CD14-positive monocyte (primary cell): ENCODE results near the gene CNTN6. TPM values are rescaled to one million over a fixed set of nuclear protein-coding genes. Genes with fewer than 3 reads are reported as not detected.

ENCODE experiments used
- DNase-seq, 3 donors: peaks; one replicate each; pipeline ENCODE4 v3.0.0-alpha.2; 2011 to 2022
- H2AFZ ChIP-seq: 2 replicates; pipeline ENCODE4 v1.6.0; 2012; ENCODE audit warnings: mild to moderate bottlenecking, low read depth, low read length, inconsistent platforms; ENCODE audit not compliant: insufficient read depth, poor library complexity, severe bottlenecking
- H3K27ac ChIP-seq, 2 donors: 1 replicate in 1 of 2; 2 replicates in 1 of 2; pipeline ENCODE4 v1.5.1; 2012 to 2013; ENCODE audit warnings: low read length in 2 of 2, control low read depth in 1 of 2, inconsistent platforms in 1 of 2, low read depth in 1 of 2, mild to moderate bottlenecking in 1 of 2
- H3K27me3 ChIP-seq, 2 donors: one replicate each; pipeline versions ENCODE4 v1.6.0 to v1.6.1; 2011 to 2013; ENCODE audit warnings: low read length in 2 of 2; ENCODE audit not compliant: control insufficient read depth in 2 of 2, insufficient read depth in 2 of 2
- H3K36me3 ChIP-seq, 2 donors: replicated peaks in 1 of 2; 1 replicate in 1 of 2; 2 replicates in 1 of 2; pipeline versions ENCODE4 v1.5.1 to v1.6.1; 2012 to 2013; ENCODE audit warnings: low read length in 2 of 2, control low read depth in 1 of 2, inconsistent platforms in 1 of 2, mild to moderate bottlenecking in 1 of 2; ENCODE audit not compliant: insufficient read depth in 2 of 2, control insufficient read depth in 1 of 2
- H3K4me1 ChIP-seq, 2 donors: 1 replicate in 1 of 2; 2 replicates in 1 of 2; pipeline versions ENCODE4 v1.5.1 to v1.6.1; 2012 to 2013; ENCODE audit warnings: low read length in 2 of 2, control low read depth in 1 of 2, inconsistent platforms in 1 of 2, mild to moderate bottlenecking in 1 of 2, moderate library complexity in 1 of 2; ENCODE audit not compliant: insufficient read depth in 2 of 2, control insufficient read depth in 1 of 2
- H3K4me2 ChIP-seq: replicated peaks from 2 replicates; pipeline ENCODE3; 2012; ENCODE audit warnings: low read length, moderate library complexity, mild to moderate bottlenecking; ENCODE audit not compliant: poor library complexity, severe bottlenecking; ENCODE audit errors: extremely low read depth
- H3K4me3 ChIP-seq, 3 experiments: fragments of 200-600 bp in 1 of 3; sonication (generic) in 1 of 3; replicated peaks in 1 of 3; 1 replicate in 2 of 3; 2 replicates in 1 of 3; pipeline ENCODE4 v1.5.1; 2011 to 2013; ENCODE audit warnings: low read length in 3 of 3, mild to moderate bottlenecking in 3 of 3, control low read depth in 2 of 3, low read depth in 2 of 3, inconsistent platforms in 1 of 3, moderate library complexity in 1 of 3
- H3K79me2 ChIP-seq: 2 replicates; pipeline ENCODE4 v1.6.0; 2012; ENCODE audit warnings: mild to moderate bottlenecking, control low read depth, inconsistent platforms, low read length, moderate library complexity; ENCODE audit not compliant: insufficient read depth
- H3K9ac ChIP-seq: 2 replicates; pipeline ENCODE4 v1.6.0; 2017; ENCODE audit warnings: low read length, mild to moderate bottlenecking; ENCODE audit not compliant: insufficient read depth, poor library complexity, severe bottlenecking
- H3K9me3 ChIP-seq, 2 donors: replicated peaks in 1 of 2; 1 replicate in 1 of 2; 2 replicates in 1 of 2; pipeline versions ENCODE4 v1.5.1 to v1.6.1; 2012 to 2013; ENCODE audit warnings: low read length in 2 of 2, control low read depth in 1 of 2; ENCODE audit not compliant: control insufficient read depth in 1 of 2, insufficient read depth in 1 of 2
- H4K20me1 ChIP-seq: 2 replicates; pipeline ENCODE4 v1.6.0; 2012; ENCODE audit warnings: mild to moderate bottlenecking, low read length, control low read depth, moderate library complexity; ENCODE audit not compliant: insufficient read depth
- H3K27ac Mint-ChIP-seq, 7 donors: one replicate each; pipeline ENCODE4 v1.8.0; 2020; ENCODE audit warnings: mild to moderate bottlenecking in 7 of 7, mixed read lengths in 7 of 7, moderate library complexity in 6 of 7, inconsistent platforms in 2 of 7
- H3K27me3 Mint-ChIP-seq, 3 donors: one replicate each; pipeline ENCODE4 v1.8.0; 2021 to 2022; ENCODE audit warnings: low read depth in 3 of 3, mild to moderate bottlenecking in 3 of 3, mixed read lengths in 3 of 3, moderate library complexity in 3 of 3, inconsistent platforms in 1 of 3
- H3K36me3 Mint-ChIP-seq, 2 donors: one replicate each; pipeline ENCODE4 v1.8.0; 2020; ENCODE audit warnings: mixed read lengths in 2 of 2, inconsistent platforms in 1 of 2, mild to moderate bottlenecking in 1 of 2
- H3K4me1 Mint-ChIP-seq: one replicate; pipeline ENCODE4 v1.8.0; 2020; ENCODE audit warnings: mild to moderate bottlenecking, mixed read lengths
- H3K4me3 Mint-ChIP-seq, 2 donors: one replicate each; pipeline ENCODE4 v1.8.0; 2020; ENCODE audit warnings: mild to moderate bottlenecking in 2 of 2, mixed read lengths in 2 of 2, moderate library complexity in 1 of 2
- H3K9me3 Mint-ChIP-seq, 7 donors: one replicate each; pipeline ENCODE4 v1.8.0; 2020 to 2022; ENCODE audit warnings: mixed read lengths in 7 of 7, mild to moderate bottlenecking in 6 of 7, moderate library complexity in 6 of 7, inconsistent platforms in 2 of 7
- CTCF ChIP-seq: fragments of 200-600 bp; IDR thresholded peaks from one replicate; pipeline ENCODE4 v1.8.0; 2022; ENCODE audit warnings: antibody characterized with exemption, mild to moderate bottlenecking
- WGBS: methylation state at CpG from one replicate; pipeline ENCODE4 v1.1.5; 2013; ENCODE audit warnings: missing lambda C conversion rate; ENCODE audit not compliant: insufficient coverage; 5-methylcytosine and 5-hydroxymethylcytosine counted together
- intact Hi-C, 2 donors: fragments of 100-400 bp; cut with micrococcal nuclease; formaldehyde crosslinking; loops; one replicate each; pipeline versions ENCODE4 v1.15.0 to v1.15.1; 2023
- polyA plus RNA-seq, 3 donors: library from polyadenylated mRNA; depleted of rRNA in 1 of 3; unstranded in 2 of 3; stranded (reverse) in 1 of 3; fragments of 300-500 nt in 2 of 3; fragments of >200 nt in 1 of 3; fragmentation: Illumina TruSeq in 2 of 3; gene quantifications; 1 replicate in 2 of 3; 2 replicates in 1 of 3; pipeline ENCODE4 v1.2.3, GENCODE V29; 2012 to 2021

The CNTN6 gene
- polyA plus RNA-seq, 3 donors = not detected

DNA sequence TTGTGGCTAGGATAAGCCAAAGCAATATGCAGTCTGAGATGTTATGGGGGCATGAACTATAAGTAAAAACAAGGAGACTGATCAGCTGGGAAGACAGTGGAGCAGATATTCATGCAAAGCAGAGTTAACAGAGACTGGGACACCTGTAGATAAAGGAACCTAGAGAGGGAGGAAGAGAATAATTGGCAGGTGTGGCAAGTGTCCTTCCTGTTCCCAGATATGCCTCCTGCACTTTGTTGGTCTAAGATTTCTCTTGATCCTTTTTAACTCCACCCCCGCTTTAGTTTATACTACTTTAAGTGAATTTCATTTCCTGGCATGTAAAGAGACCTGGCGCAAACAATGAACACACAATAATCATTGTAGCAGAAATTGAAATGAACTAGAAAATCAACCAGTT lies 169.4 kb downstream of the CNTN6 start:
- Mint-ChIP-seq H3K4me3 (no peak overlapping the region), H3K4me1 (no peaks in the 10 kb centered on the region), H3K27ac (no peak overlapping the region), H3K9me3 (peaks cover 1 to 10% (median 4%) of the 10 kb centered on the region in 7 donors), H3K36me3 (no peaks in the 10 kb centered on the region), H3K27me3 (no peaks in the 10 kb centered on the region)
- no peaks in the 10 kb centered on the region for H4K20me1 ChIP-seq
- H3K9ac ChIP-seq = no peak overlapping the region
- no peak overlapping the region for H2AFZ ChIP-seq
- no peaks in the 10 kb centered on the region for H3K4me1 ChIP-seq
- no peaks in the 10 kb centered on the region for H3K27me3 ChIP-seq
- TF ChIP-seq CTCF = no peak
- DNase-seq = no peak
- no peaks in the 10 kb centered on the region for H3K36me3 ChIP-seq
- H3K4me3 ChIP-seq = no peak overlapping the region
- H3K9me3 ChIP-seq = peaks cover 0 to 2% of the 10 kb centered on the region in 2 donors
- H3K27ac ChIP-seq = no peak overlapping the region
- no peaks in the 10 kb centered on the region for H3K79me2 ChIP-seq
- intact Hi-C loops = no loop called here
- no peak overlapping the region for H3K4me2 ChIP-seq
- 100% methylated on average over 2 of the region's 2 CpGs for WGBS

GRCh38 chr3:1263121-1263520 lies 170.3 kb downstream of the CNTN6 start:
- H2AFZ ChIP-seq = no peak overlapping the region
- H3K27ac Mint-ChIP-seq = no peak overlapping the region
- no peak overlapping the region for H3K4me3 ChIP-seq
- no peaks in the 10 kb centered on the region for H3K4me1 ChIP-seq
- no peak overlapping the region for H3K9ac ChIP-seq
- H4K20me1 ChIP-seq = no peaks in the 10 kb centered on the region
- DNase-seq = no peak
- H3K4me1 Mint-ChIP-seq = no peaks in the 10 kb centered on the region
- H3K27ac ChIP-seq = no peak overlapping the region
- H3K4me3 Mint-ChIP-seq = no peak overlapping the region
- TF ChIP-seq CTCF = no peak
- no peaks in the 10 kb centered on the region for H3K27me3 Mint-ChIP-seq
- peaks cover 0 to 2% of the 10 kb centered on the region in 2 donors for H3K9me3 ChIP-seq
- no peaks in the 10 kb centered on the region for H3K36me3 ChIP-seq
- WGBS = 90% methylated on average over 2 of the region's 4 CpGs
- intact Hi-C loops = no loop called here
- no peaks in the 10 kb centered on the region for H3K27me3 ChIP-seq
- H3K4me2 ChIP-seq = no peak overlapping the region
- H3K79me2 ChIP-seq = no peaks in the 10 kb centered on the region
- H3K9me3 Mint-ChIP-seq = peaks cover 0 to 13% (median 6%) of the 10 kb centered on the region in 7 donors
- H3K36me3 Mint-ChIP-seq = no peaks in the 10 kb centered on the region
